Esophagus squamous epithelium (tissue), 5 donors: ENCODE data around the gene MYADM. TPM values are rescaled to one million over a fixed set of nuclear protein-coding genes. Genes with fewer than 3 reads are reported as not detected.

Source experiments
- DNase-seq: peaks from one replicate; lab custom pipeline; 2025; lab: John Stamatoyannopoulos, UW
- H3K27ac ChIP-seq, 4 donors: fragments of 200-600 bp; sonication (generic); one replicate each; pipeline ENCODE4 v1.5.1; 2016 to 2019; ENCODE audit warnings: mild to moderate bottlenecking in 1 of 4
- H3K27me3 ChIP-seq, 4 donors: fragments of 200-600 bp; sonication (generic); 1 replicate in 3 of 4; 2 replicates in 1 of 4; pipeline versions ENCODE4 v1.5.1 to v1.6.0; 2017 to 2021; ENCODE audit warnings: antibody characterized with exemption in 1 of 4
- H3K36me3 ChIP-seq, 3 donors: fragments of 200-600 bp; sonication (generic); one replicate each; pipeline ENCODE4 v1.5.1; 2016 to 2019
- H3K4me1 ChIP-seq, 3 donors: fragments of 200-600 bp; sonication (generic); one replicate each; pipeline ENCODE4 v1.5.1; 2017 to 2019
- H3K4me3 ChIP-seq, 4 donors: fragments of 200-600 bp; sonication (generic); 1 replicate in 3 of 4; 2 replicates in 1 of 4; pipeline ENCODE4 v1.5.1; 2016 to 2019; ENCODE audit warnings: mild to moderate bottlenecking in 2 of 4, moderate library complexity in 1 of 4
- H3K9me3 ChIP-seq, 3 donors: fragments of 200-600 bp; sonication (generic); one replicate each; pipeline ENCODE4 v1.5.1; 2016 to 2019
- POLR2A ChIP-seq, 4 donors: fragments of 450-650 bp; IDR thresholded peaks; one replicate each; pipeline ENCODE4 v1.6.1; 2017; ENCODE audit warnings: antibody characterized with exemption in 4 of 4, mild to moderate bottlenecking in 4 of 4, moderate library complexity in 3 of 4
- WGBS, 2 donors: methylation state at CpG; one replicate each; pipeline ENCODE4 v1.1.5; 2018; 5-methylcytosine and 5-hydroxymethylcytosine counted together
- intact Hi-C: fragments of 100-400 bp; cut with DNase I; formaldehyde crosslinking; loops from one replicate; pipeline ENCODE4 v1.15.0; 2022
- total RNA-seq, 4 donors: library from RNA; depleted of rRNA; stranded (reverse); fragments of >200 nt; gene quantifications; one replicate each; pipeline ENCODE4 v1.1.0, GENCODE V29; 2016
- TF ChIP-seq, protein P1 (sequence below), 6 experiments: fragments of 450-650 bp in 4 of 6; fragments of 200-600 bp in 2 of 6; sonication (generic) in 2 of 6; IDR thresholded peaks; one replicate each; pipeline ENCODE4 v1.5.1; 2016 to 2019; ENCODE audit warnings: antibody characterized with exemption in 6 of 6, mild to moderate bottlenecking in 4 of 6, moderate library complexity in 4 of 6
- donor health status: DM: yes; HTN: yes; CAD: no.

MYADM gene
- total RNA-seq, 4 donors from 2014 or later = 4.1 to 30.7 (median 7.8) TPM

DNA sequence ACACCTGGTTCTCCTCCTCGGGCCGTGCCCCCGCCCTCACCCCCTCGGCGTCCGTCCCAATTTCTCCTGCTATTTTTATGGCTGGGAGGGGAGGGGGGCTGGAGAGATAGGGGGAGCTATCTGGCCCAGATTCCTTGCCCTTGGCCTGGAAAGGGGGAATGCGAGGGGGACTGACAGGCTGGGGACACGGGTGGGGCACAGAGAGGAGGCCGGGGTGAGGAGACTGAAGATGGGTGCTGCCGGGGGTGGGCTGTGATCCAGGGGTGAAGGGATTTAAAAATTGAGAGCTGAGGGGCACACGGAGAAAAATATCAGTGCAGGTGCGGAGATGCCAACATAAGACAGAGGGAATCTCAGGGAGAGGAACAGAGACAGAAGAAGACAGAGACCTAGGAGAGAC is 16.6 kb downstream of the MYADM start:
- Histone ChIP-seq H3K27ac (no peak overlapping the region), H3K4me1 (peaks cover 7 to 31% (median 15%) of the 10 kb centered on the region in 3 donors), H3K36me3 (no peaks in the 10 kb centered on the region), H3K4me3 (no peak overlapping the region), H3K27me3 (peaks cover 0 to 69% (median 17%) of the 10 kb centered on the region in 4 donors), H3K9me3 (no peaks in the 10 kb centered on the region)
- intact Hi-C loops = no loop called here
- DNase-seq = no peak
- WGBS, 2 donors = 36 to 46% methylated on average over 5 to 10 of the region's 12 CpGs
- no peak for TF ChIP-seq POLR2A (IDR thresholded peaks at IDR 0.05)
- TF ChIP-seq, protein P1, sequence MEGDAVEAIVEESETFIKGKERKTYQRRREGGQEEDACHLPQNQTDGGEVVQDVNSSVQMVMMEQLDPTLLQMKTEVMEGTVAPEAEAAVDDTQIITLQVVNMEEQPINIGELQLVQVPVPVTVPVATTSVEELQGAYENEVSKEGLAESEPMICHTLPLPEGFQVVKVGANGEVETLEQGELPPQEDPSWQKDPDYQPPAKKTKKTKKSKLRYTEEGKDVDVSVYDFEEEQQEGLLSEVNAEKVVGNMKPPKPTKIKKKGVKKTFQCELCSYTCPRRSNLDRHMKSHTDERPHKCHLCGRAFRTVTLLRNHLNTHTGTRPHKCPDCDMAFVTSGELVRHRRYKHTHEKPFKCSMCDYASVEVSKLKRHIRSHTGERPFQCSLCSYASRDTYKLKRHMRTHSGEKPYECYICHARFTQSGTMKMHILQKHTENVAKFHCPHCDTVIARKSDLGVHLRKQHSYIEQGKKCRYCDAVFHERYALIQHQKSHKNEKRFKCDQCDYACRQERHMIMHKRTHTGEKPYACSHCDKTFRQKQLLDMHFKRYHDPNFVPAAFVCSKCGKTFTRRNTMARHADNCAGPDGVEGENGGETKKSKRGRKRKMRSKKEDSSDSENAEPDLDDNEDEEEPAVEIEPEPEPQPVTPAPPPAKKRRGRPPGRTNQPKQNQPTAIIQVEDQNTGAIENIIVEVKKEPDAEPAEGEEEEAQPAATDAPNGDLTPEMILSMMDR (IDR thresholded peaks at IDR 0.05) = no peak

DNA sequence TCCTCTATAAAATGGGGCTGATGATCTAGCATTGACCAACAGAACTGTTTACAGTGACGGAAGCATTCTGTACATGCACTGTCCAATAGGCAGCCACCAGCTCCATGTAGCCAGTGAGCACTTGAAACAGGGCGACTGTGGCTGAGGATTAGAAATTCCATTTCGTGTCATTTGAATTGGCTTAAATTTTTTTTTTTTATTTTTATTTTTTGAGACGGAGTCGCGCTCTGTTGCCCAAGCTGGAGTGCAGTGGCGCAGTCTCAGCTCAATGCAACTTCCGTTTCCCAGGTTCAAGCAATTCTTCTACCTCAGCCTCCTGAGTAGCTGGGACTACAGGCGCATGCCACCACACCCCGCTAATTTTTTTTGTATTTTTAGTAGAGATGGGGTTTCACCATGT is 17.4 kb downstream of the MYADM start:
- DNase-seq = no peak
- 83 to 95% methylated on average over 10 of the region's 10 CpGs for WGBS, 2 donors
- no peak overlapping the region for H3K4me3 ChIP-seq
- H3K36me3 ChIP-seq = no peaks in the 10 kb centered on the region
- peaks cover 0 to 3% (median 0%) of the 10 kb centered on the region in 3 donors for H3K9me3 ChIP-seq
- TF ChIP-seq, protein P1 (IDR thresholded peaks at IDR 0.05) = no peak
- TF ChIP-seq POLR2A (IDR thresholded peaks at IDR 0.05) = no peak
- intact Hi-C loops = no loop called here
- H3K27me3 ChIP-seq = peaks cover 0 to 69% (median 17%) of the 10 kb centered on the region in 4 donors
- peaks cover 7 to 30% (median 15%) of the 10 kb centered on the region in 3 donors for H3K4me1 ChIP-seq
- H3K27ac ChIP-seq = no peak overlapping the region

DNA sequence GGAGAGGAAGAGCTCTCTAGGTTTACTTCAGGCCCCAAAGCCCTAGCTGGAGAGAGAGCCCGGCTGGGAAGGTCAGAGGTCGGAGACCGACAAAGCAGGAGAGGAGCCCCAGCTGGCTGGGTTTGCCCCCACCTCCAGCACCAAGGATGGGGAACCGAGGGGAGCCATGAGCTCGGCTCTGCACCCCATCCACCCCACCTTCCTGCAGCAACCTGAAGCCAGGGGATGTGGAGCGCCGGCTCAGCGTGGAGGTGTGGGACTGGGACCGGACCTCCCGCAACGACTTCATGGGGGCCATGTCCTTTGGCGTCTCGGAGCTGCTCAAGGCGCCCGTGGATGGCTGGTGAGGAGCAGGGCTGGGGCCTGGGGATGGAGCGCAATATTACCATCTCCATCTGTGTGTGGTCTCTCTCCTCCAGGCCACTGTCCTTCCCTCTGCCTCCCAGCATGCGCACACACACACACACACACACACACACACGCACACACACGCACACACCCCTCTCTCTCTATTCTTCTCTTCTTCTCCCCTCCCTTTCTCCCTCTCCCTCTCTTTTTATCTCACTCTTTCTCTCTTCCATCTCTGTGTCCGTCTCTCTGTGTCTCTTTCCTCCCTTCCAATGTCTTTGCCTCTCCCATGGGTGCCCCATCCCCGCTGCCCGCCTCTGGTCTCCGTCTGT is 24.8 kb downstream of the MYADM start:
- Histone ChIP-seq H3K4me3 (no peak overlapping the region), H3K4me1 (peaks cover 0 to 7% (median 0%) of the 10 kb centered on the region in 3 donors), H3K36me3 (no peaks in the 10 kb centered on the region), H3K27ac (no peak overlapping the region), H3K9me3 (peaks cover 0 to 4% (median 0%) of the 10 kb centered on the region in 3 donors), H3K27me3 (peaks cover 0 to 82% (median 0%) of the 10 kb centered on the region in 4 donors)
- TF ChIP-seq, protein P1 (IDR thresholded peaks at IDR 0.05) = no peak
- no peak for TF ChIP-seq POLR2A (IDR thresholded peaks at IDR 0.05)
- DNase-seq = no peak
- intact Hi-C loops = no loop called here
- WGBS, 2 donors = 62 to 69% methylated on average over 17 to 22 of the region's 23 CpGs

DNA sequence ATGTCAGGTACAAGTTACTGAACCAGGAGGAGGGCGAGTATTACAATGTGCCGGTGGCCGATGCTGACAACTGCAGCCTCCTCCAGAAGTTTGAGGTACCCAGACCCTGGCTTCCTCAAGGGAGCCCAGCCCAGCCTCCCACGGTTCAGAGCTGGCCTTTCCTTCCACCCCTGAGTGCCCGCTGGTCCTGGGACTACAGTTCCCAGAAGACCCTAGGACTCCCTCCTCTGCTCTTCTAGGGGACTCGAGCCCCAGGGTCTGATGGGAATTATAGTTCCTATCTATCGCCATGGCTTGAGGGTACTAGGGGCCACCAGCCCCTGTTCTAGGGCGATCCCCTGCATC is 25.3 kb downstream of the MYADM start:
- Histone ChIP-seq H3K4me1 (peaks cover 0 to 7% (median 0%) of the 10 kb centered on the region in 3 donors), H3K4me3 (no peak overlapping the region), H3K27ac (no peak overlapping the region), H3K27me3 (peaks cover 0 to 87% (median 0%) of the 10 kb centered on the region in 4 donors), H3K36me3 (no peaks in the 10 kb centered on the region), H3K9me3 (peaks cover 0 to 4% (median 0%) of the 10 kb centered on the region in 3 donors)
- no peak for TF ChIP-seq POLR2A (IDR thresholded peaks at IDR 0.05)
- TF ChIP-seq, protein P1 (IDR thresholded peaks at IDR 0.05) = no peak
- intact Hi-C loops = no loop called here
- no peak for DNase-seq
- WGBS, 2 donors = 53 to 59% methylated on average over 7 to 8 of the region's 8 CpGs

DNA sequence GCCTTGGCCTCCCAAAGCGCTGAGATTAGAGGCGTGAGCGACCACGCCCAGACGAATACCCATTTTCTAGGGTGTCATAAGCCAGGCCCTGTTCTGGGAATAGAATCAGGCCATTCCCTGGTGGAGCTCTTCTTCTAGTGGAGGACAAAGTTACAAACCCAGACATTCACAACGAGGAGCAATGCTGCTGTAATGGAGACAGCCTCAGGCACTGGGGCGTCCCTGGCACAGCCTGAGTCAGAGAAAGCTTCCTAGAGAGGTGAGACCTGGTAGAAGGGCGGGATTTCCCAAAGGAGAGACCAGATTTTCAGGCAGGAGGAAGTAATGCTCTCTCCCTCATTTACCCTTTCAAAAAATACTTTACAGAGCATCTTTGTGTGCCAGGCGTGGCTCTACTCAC is 27.0 kb downstream of the MYADM start:
- peaks cover 0 to 4% (median 0%) of the 10 kb centered on the region in 3 donors for H3K9me3 ChIP-seq
- TF ChIP-seq POLR2A (IDR thresholded peaks at IDR 0.05) = no peak
- TF ChIP-seq, protein P1 (IDR thresholded peaks at IDR 0.05) = no peak
- no peak for DNase-seq
- peaks cover 0 to 5% (median 0%) of the 10 kb centered on the region in 3 donors for H3K4me1 ChIP-seq
- H3K27me3 ChIP-seq = peaks cover 0 to 96% (median 0%) of the 10 kb centered on the region in 4 donors
- no peak overlapping the region for H3K27ac ChIP-seq
- intact Hi-C loops = no loop called here
- 28 to 65% methylated on average over 2 to 9 of the region's 9 CpGs for WGBS, 2 donors
- no peaks in the 10 kb centered on the region for H3K36me3 ChIP-seq
- H3K4me3 ChIP-seq = no peak overlapping the region
